ENCODE measurements around the gene UST.

The UST gene

DNA sequence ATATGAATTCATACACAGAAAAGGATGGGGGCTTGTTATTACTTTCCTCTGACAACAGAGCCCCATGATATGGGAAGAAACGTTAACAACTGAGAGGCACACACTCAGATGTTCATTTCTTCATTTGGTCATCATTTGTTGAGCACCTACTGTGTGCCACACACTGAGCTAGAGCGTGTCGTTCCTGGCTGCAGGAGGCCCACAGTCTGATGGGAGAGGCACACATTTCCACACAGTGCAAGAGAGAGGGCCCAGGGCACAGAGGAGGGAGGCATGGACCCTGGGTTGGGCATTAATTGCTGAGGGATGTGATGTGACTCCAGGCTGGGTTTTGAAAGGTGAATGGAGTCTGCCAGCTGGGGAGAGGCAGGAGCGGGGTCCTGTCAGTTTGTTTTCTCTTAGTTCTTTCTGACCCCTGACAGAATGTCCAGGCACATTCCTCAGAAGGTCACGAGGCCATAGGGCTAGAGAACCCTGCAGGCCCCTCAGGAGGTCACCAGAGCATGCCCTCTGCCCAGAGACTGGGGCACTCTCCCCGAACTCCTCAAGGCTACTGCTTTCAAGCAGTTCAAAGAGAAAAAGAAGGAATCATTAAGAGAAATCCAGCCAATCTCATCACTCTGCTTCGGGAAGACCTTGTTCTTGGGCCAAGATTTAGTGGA is 216.2 kb downstream of the UST start:
- H3K27me3 ChIP-seq (ENCODE audit: insufficient read depth, low read length, poor library complexity): no peaks in the 10 kb centered on the region
- no peak overlapping the region for H3K56ac ChIP-seq (ENCODE audit: low read length)
- peaks cover 2% of the 10 kb centered on the region for H3K4me1 ChIP-seq (ENCODE audit: control insufficient read depth, low read depth, low read length)
- no peak overlapping the region for H2AK5ac ChIP-seq (ENCODE audit: low read length)
- no peak overlapping the region for H3K4me3 ChIP-seq (ENCODE audit: low read length)
- no peak overlapping the region for H3K9ac ChIP-seq (ENCODE audit: low read length)
- no peak overlapping the region for H3K4ac ChIP-seq (ENCODE audit: low read depth, low read length)
- no peak overlapping the region for H2BK5ac ChIP-seq (ENCODE audit: low read length)
- H4K8ac ChIP-seq (ENCODE audit: low read depth, low read length): no peak overlapping the region
- H3K23ac ChIP-seq (ENCODE audit: low read length): no peak overlapping the region
- no peaks in the 10 kb centered on the region for H3K36me3 ChIP-seq (ENCODE audit: control insufficient read depth, insufficient read depth, low read length)
- H3K79me1 ChIP-seq (ENCODE audit: low read length): no peaks in the 10 kb centered on the region
- H2BK120ac ChIP-seq (ENCODE audit: low read depth, low read length): no peak overlapping the region
- H3K27ac ChIP-seq (ENCODE audit: low read depth, low read length): no peak overlapping the region
- WGBS (ENCODE audit: extremely low coverage, insufficient coverage, low lambda C conversion rate): no CpG with 5 or more reads among the region's 7 CpGs
- H3K79me2 ChIP-seq (ENCODE audit: control insufficient read depth, insufficient read depth, low read length): no peaks in the 10 kb centered on the region
- no peak overlapping the region for H3K4me2 ChIP-seq (ENCODE audit: low read length)
- H3K18ac ChIP-seq (ENCODE audit: low read length): no peak overlapping the region
- no peak overlapping the region for H4K5ac ChIP-seq (ENCODE audit: low read length)
- H2BK15ac ChIP-seq (replicated peaks; ENCODE audit: low read depth): no peak overlapping the region
- DNase-seq: no peak

- H2BK120ac ChIP-seq (ENCODE audit: low read depth, low read length): no peak overlapping the region
- no peaks in the 10 kb centered on the region for H3K79me1 ChIP-seq (ENCODE audit: low read length)
- H3K4ac ChIP-seq (ENCODE audit: low read depth, low read length): no peak overlapping the region
- no peak overlapping the region for H3K23ac ChIP-seq (ENCODE audit: low read length)
- H3K4me1 ChIP-seq (ENCODE audit: control insufficient read depth, low read depth, low read length): peaks cover 2% of the 10 kb centered on the region
- no peak overlapping the region for H4K5ac ChIP-seq (ENCODE audit: low read length)
- no peak overlapping the region for H3K27ac ChIP-seq (ENCODE audit: low read depth, low read length)
- H3K56ac ChIP-seq (ENCODE audit: low read length): no peak overlapping the region
- no peaks in the 10 kb centered on the region for H3K36me3 ChIP-seq (ENCODE audit: control insufficient read depth, insufficient read depth, low read length)
- H2AK5ac ChIP-seq (ENCODE audit: low read length): no peak overlapping the region
- H3K18ac ChIP-seq (ENCODE audit: low read length): no peak overlapping the region
- H3K4me2 ChIP-seq (ENCODE audit: low read length): no peak overlapping the region
- no peak overlapping the region for H3K4me3 ChIP-seq (ENCODE audit: low read length)
- no peak overlapping the region for H3K9ac ChIP-seq (ENCODE audit: low read length)
- no peak overlapping the region for H2BK5ac ChIP-seq (ENCODE audit: low read length)
- no peak overlapping the region for H2BK15ac ChIP-seq (replicated peaks; ENCODE audit: low read depth)
- H3K27me3 ChIP-seq (ENCODE audit: insufficient read depth, low read length, poor library complexity): no peaks in the 10 kb centered on the region
- no peak for DNase-seq
- H4K8ac ChIP-seq (ENCODE audit: low read depth, low read length): no peak overlapping the region
- WGBS (ENCODE audit: extremely low coverage, insufficient coverage, low lambda C conversion rate): no CpG with 5 or more reads among the region's 5 CpGs
- no peaks in the 10 kb centered on the region for H3K79me2 ChIP-seq (ENCODE audit: control insufficient read depth, insufficient read depth, low read length)
Measured at GRCh38 chr6:148963738-148964137, 216.9 kb downstream of the UST start.

GRCh38 chr6:148964467-148964866 is 217.6 kb downstream of the UST start:
- DNase-seq: no peak
- Histone ChIP-seq H3K4me1 (ENCODE audit: control insufficient read depth, low read depth, low read length) (peaks cover 2% of the 10 kb centered on the region), H2BK15ac (replicated peaks; ENCODE audit: low read depth) (no peak overlapping the region), H4K5ac (ENCODE audit: low read length) (no peak overlapping the region), H3K4me2 (ENCODE audit: low read length) (no peak overlapping the region), H2BK5ac (ENCODE audit: low read length) (no peak overlapping the region), H3K36me3 (ENCODE audit: control insufficient read depth, insufficient read depth, low read length) (no peaks in the 10 kb centered on the region), H4K8ac (ENCODE audit: low read depth, low read length) (no peak overlapping the region), H3K79me2 (ENCODE audit: control insufficient read depth, insufficient read depth, low read length) (no peaks in the 10 kb centered on the region), H3K79me1 (ENCODE audit: low read length) (no peaks in the 10 kb centered on the region), H3K9ac (ENCODE audit: low read length) (no peak overlapping the region), H3K4me3 (ENCODE audit: low read length) (no peak overlapping the region), H2AK5ac (ENCODE audit: low read length) (no peak overlapping the region), H3K18ac (ENCODE audit: low read length) (no peak overlapping the region), H3K23ac (ENCODE audit: low read length) (no peak overlapping the region), H3K4ac (ENCODE audit: low read depth, low read length) (no peak overlapping the region), H3K27me3 (ENCODE audit: insufficient read depth, low read length, poor library complexity) (no peaks in the 10 kb centered on the region), H2BK120ac (ENCODE audit: low read depth, low read length) (no peak overlapping the region), H3K27ac (ENCODE audit: low read depth, low read length) (no peak overlapping the region), H3K56ac (ENCODE audit: low read length) (no peak overlapping the region)
- no CpG with 5 or more reads among the region's 13 CpGs for WGBS (ENCODE audit: extremely low coverage, insufficient coverage, low lambda C conversion rate)

GRCh38 chr6:148965287-148965686 is 218.5 kb downstream of the UST start:
- Histone ChIP-seq H3K18ac (ENCODE audit: low read length) (no peak overlapping the region), H2BK120ac (ENCODE audit: low read depth, low read length) (no peak overlapping the region), H3K36me3 (ENCODE audit: control insufficient read depth, insufficient read depth, low read length) (no peaks in the 10 kb centered on the region), H2BK5ac (ENCODE audit: low read length) (no peak overlapping the region), H4K8ac (ENCODE audit: low read depth, low read length) (no peak overlapping the region), H3K4me2 (ENCODE audit: low read length) (no peak overlapping the region), H3K79me1 (ENCODE audit: low read length) (no peaks in the 10 kb centered on the region), H3K27ac (ENCODE audit: low read depth, low read length) (no peak overlapping the region), H3K23ac (ENCODE audit: low read length) (no peak overlapping the region), H2AK5ac (ENCODE audit: low read length) (no peak overlapping the region), H3K4ac (ENCODE audit: low read depth, low read length) (no peak overlapping the region), H4K5ac (ENCODE audit: low read length) (no peak overlapping the region), H3K4me3 (ENCODE audit: low read length) (no peak overlapping the region), H3K4me1 (ENCODE audit: control insufficient read depth, low read depth, low read length) (peaks cover 2% of the 10 kb centered on the region), H3K27me3 (ENCODE audit: insufficient read depth, low read length, poor library complexity) (no peaks in the 10 kb centered on the region), H3K56ac (ENCODE audit: low read length) (no peak overlapping the region), H3K9ac (ENCODE audit: low read length) (no peak overlapping the region), H2BK15ac (replicated peaks; ENCODE audit: low read depth) (no peak overlapping the region), H3K79me2 (ENCODE audit: control insufficient read depth, insufficient read depth, low read length) (no peaks in the 10 kb centered on the region)
- WGBS (ENCODE audit: extremely low coverage, insufficient coverage, low lambda C conversion rate): no CpG with 5 or more reads among the region's 9 CpGs
- no peak for DNase-seq

DNA sequence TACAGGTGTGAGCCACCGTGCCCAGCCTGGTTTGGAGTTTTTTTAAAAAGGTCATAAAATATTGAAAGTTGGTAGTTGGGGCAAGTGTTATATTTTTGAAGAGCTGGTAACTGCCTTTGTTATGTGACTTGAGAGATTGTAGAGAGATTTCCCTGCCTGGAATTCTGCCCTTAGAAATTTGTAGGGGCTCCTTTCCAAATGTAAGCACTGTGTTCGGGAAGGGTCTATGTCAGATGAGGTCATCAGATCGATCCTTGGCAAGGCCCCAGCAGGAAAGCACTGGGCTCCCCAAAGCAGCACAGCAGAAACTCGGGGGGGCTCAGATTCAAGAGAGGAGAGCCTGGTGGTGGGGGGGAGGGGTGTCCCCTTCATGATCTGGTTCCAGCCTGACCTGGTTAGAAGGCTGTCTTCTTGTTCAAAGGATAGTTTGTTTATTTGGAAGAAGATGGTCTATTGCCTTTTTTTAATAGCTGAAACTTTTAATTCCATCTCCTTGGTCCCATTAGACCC is 220.2 kb downstream of the UST start:
- no peak overlapping the region for H3K4me3 ChIP-seq (ENCODE audit: low read length)

DNA sequence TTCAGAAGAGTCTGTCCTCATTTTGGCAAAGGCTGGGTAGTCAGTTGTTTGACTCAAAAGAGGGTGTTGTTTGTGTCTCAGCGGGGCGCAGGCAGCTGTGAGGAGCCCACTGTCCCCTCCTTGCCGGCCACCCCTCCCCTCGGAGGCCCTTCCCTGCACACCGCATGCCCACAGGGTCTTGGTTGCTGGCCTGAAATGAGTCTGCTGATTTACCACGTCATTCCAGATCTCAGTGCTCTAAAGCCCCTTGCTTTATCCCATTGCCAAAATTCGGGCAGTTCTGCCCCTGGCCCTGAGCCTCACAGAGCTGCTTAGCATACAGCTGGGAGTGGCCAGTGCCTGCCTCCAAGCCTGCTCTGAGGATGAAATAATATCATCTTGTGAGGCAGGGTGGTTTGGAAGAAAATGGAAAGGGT is 220.7 kb downstream of the UST start:
- Histone ChIP-seq H3K23ac (ENCODE audit: low read length) (no peak overlapping the region), H4K8ac (ENCODE audit: low read depth, low read length) (no peak overlapping the region), H3K4me3 (ENCODE audit: low read length) (no peak overlapping the region), H2BK5ac (ENCODE audit: low read length) (no peak overlapping the region), H3K27ac (ENCODE audit: low read depth, low read length) (no peak overlapping the region), H3K27me3 (ENCODE audit: insufficient read depth, low read length, poor library complexity) (no peaks in the 10 kb centered on the region), H3K4ac (ENCODE audit: low read depth, low read length) (no peak overlapping the region), H3K9ac (ENCODE audit: low read length) (no peak overlapping the region), H3K79me2 (ENCODE audit: control insufficient read depth, insufficient read depth, low read length) (no peaks in the 10 kb centered on the region), H4K5ac (ENCODE audit: low read length) (no peak overlapping the region), H2BK120ac (ENCODE audit: low read depth, low read length) (no peak overlapping the region), H3K36me3 (ENCODE audit: control insufficient read depth, insufficient read depth, low read length) (no peaks in the 10 kb centered on the region), H3K18ac (ENCODE audit: low read length) (no peak overlapping the region), H3K79me1 (ENCODE audit: low read length) (no peaks in the 10 kb centered on the region), H2AK5ac (ENCODE audit: low read length) (no peak overlapping the region), H3K56ac (ENCODE audit: low read length) (no peak overlapping the region), H2BK15ac (replicated peaks; ENCODE audit: low read depth) (no peak overlapping the region), H3K4me2 (ENCODE audit: low read length) (no peak overlapping the region), H3K4me1 (ENCODE audit: control insufficient read depth, low read depth, low read length) (peaks cover 2% of the 10 kb centered on the region)
- no peak for DNase-seq
- WGBS (ENCODE audit: extremely low coverage, insufficient coverage, low lambda C conversion rate): no CpG with 5 or more reads among the region's 7 CpGs

More for the DNA sequence above, 220.2 kb downstream of the UST start:
- Histone ChIP-seq H3K56ac (ENCODE audit: low read length) (no peak overlapping the region), H3K27ac (ENCODE audit: low read depth, low read length) (no peak overlapping the region), H4K5ac (ENCODE audit: low read length) (no peak overlapping the region), H3K23ac (ENCODE audit: low read length) (no peak overlapping the region), H2BK15ac (replicated peaks; ENCODE audit: low read depth) (no peak overlapping the region), H3K79me2 (ENCODE audit: control insufficient read depth, insufficient read depth, low read length) (no peaks in the 10 kb centered on the region), H2AK5ac (ENCODE audit: low read length) (no peak overlapping the region), H3K4me2 (ENCODE audit: low read length) (no peak overlapping the region), H3K4me1 (ENCODE audit: control insufficient read depth, low read depth, low read length) (peaks cover 2% of the 10 kb centered on the region), H4K8ac (ENCODE audit: low read depth, low read length) (no peak overlapping the region), H2BK5ac (ENCODE audit: low read length) (no peak overlapping the region), H3K4ac (ENCODE audit: low read depth, low read length) (no peak overlapping the region), H3K9ac (ENCODE audit: low read length) (no peak overlapping the region), H3K18ac (ENCODE audit: low read length) (no peak overlapping the region), H3K79me1 (ENCODE audit: low read length) (no peaks in the 10 kb centered on the region), H3K36me3 (ENCODE audit: control insufficient read depth, insufficient read depth, low read length) (no peaks in the 10 kb centered on the region), H2BK120ac (ENCODE audit: low read depth, low read length) (no peak overlapping the region), H3K27me3 (ENCODE audit: insufficient read depth, low read length, poor library complexity) (no peaks in the 10 kb centered on the region)
- no CpG with 5 or more reads among the region's 4 CpGs for WGBS (ENCODE audit: extremely low coverage, insufficient coverage, low lambda C conversion rate)
- DNase-seq: no peak

Measured in mesendoderm (in vitro differentiated cells).